SHP77 treated with DMSO at 0.1 percent for 48 hours (cell line): Measurements from ENCODE around the gene SH3PXD2B.
"Not testable (repeated sequence)": the region's sequence is repeated elsewhere in the genome, so short reads cannot be mapped to it uniquely, and the experiment has no call there.

Source experiments
- DNase-seq: peaks from one replicate; lab custom pipeline; 2025; lab: John Stamatoyannopoulos, UW

The SH3PXD2B gene

DNA sequence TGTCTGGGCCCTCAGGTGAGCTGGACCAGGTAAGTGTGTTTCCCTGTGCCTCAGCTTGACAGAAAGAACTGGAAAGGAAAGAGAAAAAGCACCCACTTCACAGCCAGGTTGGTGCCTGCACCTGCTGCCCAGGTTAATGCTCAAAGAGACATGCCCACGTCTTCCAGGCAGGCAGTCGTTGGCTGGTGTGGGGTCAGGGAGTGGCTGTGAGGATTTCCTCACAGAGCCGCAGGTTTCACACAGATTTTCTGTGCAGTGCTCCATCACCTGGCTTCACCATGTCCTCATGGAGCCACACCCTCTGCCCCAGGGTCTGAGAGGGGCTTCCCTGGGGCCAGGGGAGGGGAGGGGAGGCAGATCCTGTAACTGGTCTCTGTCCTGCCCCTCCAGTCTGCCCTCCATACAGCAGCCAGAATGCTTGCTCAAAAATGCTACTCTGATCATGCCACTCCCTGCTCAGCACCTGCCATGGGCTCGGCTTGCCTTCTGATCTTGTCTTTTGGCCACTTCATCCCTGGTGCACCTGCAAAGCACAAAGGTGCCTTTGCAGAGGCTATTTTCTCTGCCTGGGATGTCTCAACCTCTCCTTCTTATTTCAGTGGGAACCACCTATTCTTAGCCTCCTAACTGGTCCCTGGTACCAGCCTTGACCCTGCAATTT, 88.2 kb downstream of the SH3PXD2B start:
- DNase-seq, result no peak

DNA sequence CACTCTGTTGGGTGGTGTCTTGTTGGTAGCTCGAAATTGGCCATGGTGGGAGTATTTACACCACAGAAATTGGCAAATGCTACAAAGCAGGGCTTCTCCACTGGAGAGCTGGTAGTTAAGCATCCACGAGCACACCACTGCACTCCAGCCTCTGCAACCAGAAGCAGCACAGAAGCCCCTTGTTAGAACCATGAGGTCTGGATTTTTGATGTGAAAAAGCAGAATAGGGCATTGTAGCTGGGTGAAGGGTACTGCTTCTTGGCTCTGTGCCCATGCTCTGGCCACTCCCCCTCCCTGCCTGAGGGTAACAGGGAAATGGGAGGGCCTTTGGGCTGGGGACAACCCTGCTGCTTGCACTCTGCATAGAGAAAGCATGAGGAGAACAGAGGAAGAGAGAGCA, 89.6 kb downstream of the SH3PXD2B start:
- no peak for DNase-seq

DNA sequence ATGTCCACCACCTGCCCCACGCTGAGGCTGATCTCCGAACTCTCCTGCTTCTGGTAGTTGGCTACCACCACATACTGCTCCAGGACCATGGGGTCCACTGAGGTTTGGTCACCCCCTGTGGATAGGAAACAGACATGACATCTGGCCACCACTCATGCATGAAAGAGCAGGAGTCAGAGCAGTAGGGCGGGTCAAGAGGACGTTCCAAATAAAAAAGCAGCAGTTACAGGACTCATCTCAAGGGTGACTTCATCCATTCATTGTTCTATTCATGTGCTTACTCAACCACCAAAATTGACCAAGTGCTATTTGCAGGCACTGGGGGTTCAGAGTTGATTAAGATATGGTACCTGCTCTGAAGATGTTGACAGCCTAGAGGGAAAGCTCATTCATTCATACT, 91.6 kb downstream of the SH3PXD2B start:
- no peak for DNase-seq

DNA sequence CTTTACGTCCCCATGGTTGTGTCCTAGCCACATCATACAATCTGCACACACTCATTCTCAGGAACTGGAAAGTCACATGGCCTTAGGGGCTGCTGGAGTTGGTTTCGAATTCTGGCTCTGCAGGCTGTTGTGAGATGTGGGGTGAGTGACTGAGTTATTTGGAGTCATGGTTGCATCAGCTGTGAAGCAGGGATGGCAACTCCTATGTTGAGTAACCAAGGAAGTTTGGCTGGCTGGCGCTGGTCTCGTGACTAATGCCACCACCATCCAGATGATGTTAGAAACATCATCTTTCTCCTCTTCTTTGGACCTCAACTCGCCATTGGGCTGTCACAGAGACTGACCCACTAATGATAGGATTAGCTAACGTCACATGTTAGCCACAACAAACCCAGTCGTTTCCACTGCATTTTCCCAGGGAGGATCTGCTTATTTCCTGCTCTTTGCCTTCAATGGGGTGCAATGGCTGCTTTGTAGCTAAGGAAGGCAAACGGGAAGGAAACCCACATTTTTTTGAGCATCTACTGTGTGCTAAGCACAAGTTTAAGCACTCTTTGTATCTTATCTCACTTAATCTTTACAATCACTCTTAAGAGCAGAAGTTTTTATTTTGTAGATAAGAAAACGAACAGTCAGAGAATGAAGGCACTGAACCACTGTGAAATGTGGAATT, 92.6 kb downstream of the SH3PXD2B start:
- no peak for DNase-seq

DNA sequence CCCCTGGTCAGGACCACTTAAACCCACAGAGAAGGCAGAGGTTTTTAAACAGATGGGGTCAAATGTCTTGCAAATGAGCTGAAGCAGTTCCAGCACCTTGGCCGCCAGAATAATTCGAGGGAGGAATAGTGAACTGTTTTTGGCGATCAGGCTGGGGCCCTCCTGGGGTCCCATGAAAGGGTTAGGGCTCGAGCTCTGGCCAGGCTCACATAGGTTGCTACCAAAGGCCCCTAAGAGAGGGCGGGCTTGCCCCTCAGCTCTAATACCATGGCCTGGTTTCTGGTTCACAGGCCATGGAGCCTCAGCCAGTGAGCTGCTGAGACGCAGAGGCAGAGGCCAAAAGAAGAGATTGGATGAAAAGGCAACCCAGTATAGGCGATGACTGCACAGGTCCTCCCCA, 96.0 kb downstream of the SH3PXD2B start:
- DNase-seq, result no peak

DNA sequence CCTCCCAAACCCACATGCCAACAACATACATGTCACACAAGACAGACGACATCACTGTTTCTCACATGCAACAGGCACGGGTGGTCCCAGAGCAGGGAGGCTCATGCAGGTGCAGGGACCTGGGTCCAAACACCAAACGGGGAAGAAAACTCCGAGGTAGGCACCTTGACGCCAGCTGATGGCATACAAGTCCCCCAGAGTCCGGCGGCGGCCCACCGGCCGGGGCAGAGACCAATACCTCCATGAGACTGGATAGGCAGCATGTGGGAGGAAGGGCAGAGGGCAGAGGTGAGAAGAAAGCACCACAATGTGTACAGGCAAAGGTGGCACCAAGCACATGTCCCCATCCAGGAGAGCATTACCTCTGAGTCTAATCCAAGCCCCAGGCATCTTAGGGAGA, 97.8 kb downstream of the SH3PXD2B start:
- no peak for DNase-seq

DNA sequence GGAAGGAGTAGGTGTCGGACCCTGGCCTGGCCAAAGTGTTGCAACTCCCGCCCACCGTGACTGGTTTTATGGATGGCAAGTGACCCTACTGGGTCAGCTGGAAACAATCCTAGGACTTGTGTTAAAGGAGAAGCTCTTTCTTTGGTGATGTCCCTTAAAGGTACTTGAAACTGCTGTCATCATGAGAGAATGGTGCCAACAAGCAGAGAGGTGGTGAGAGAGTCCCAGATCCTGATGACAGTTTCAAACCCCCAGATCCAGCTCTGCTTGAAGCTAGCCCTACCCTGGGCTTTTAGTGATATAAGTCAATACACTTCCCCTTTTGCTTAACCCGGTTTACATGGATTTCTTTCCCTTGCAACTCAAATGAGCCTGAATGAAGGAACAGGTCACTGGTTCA, 98.3 kb downstream of the SH3PXD2B start:
- DNase-seq, result no peak

DNA sequence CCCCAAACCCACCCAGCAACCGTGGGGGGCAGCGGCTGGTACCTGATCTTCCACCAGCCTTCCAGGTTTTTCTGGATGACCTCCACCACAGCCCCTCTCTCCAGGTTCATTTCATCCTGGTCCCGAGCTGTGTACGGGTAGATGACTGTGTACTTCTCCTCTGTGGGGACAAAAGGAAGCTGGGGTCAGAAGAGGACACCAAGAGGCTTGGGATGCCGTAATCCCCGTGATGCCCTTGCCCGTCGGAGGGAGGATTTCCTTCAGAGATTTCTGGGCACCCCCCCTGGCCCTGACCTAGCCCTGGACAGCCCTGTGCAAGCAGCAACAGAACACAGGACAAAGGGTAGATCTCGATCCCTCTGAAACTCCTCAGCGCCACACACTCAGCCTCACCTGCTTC, 100.5 kb downstream of the SH3PXD2B start:
- DNase-seq, result no peak

DNA sequence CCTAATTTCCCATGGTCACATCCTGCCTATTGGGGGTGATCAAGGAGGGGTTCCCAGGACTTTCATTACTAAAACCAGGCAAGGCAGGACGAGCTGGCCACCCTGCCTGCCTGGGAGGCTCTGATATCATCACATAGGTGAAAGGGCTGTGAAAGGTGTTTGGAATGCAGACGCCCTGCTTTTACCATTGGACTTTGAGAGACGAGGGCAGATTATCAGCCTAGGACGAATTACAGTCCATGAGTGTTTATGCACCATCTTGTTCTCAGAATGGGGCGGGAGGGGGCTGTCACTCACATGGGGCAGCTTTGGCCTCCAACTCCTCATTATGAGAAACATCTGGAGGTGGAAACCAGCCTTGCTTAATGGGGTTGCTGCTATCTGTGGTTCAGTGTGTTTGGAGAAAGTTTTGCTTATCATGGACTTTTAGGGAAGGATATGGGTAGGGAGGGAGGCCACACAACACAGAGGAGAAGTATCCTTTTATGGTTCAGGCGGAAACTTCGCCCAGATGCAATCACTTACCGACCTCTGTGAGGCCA, 101.0 kb downstream of the SH3PXD2B start:
- DNase-seq, result no peak

DNA sequence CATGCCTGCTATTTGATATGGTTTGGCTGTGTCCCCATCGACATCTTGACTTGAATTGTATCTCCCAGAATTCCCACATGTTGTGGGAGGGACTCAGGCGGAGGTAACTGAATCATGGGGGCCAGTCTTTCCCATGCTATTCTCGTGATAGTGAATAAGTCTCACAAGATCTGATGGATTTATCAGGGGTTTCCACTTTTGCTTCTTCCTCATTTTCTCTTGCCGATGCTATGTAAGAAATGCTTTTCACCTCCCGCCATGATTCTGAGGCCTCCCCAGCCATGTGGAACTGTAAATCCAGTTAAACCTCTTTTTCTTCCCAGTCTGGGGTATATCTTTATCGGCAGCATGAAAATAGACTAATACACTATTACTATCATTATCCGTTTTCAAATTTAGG, 101.8 kb downstream of the SH3PXD2B start:
- not testable (repeated sequence) for DNase-seq

DNA sequence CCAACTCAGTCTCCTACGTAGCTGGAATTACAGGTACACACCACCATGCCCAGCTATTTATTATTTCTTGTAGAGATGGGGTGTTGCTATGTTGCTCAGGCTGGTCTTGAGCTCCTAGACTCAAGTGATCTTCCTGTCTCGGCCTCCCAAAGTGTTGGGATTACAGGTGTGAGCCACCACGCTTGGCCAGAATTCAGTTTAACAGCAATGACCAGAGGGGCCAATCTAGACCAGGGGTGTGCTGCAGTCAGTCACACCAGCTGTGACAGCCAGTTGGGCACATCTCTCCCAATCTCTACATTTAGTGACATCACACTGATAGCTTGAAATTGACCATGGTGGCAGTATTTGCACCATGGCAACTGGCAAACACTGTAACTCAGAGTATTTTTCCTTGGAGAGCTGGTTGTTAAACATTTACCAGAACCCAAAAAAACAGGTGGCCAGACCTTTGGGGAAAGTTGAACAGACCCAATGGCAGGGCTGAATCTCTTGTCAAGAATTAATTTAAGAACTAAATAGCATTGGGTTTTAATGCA, 103.0 kb downstream of the SH3PXD2B start:
- no peak for DNase-seq

DNA sequence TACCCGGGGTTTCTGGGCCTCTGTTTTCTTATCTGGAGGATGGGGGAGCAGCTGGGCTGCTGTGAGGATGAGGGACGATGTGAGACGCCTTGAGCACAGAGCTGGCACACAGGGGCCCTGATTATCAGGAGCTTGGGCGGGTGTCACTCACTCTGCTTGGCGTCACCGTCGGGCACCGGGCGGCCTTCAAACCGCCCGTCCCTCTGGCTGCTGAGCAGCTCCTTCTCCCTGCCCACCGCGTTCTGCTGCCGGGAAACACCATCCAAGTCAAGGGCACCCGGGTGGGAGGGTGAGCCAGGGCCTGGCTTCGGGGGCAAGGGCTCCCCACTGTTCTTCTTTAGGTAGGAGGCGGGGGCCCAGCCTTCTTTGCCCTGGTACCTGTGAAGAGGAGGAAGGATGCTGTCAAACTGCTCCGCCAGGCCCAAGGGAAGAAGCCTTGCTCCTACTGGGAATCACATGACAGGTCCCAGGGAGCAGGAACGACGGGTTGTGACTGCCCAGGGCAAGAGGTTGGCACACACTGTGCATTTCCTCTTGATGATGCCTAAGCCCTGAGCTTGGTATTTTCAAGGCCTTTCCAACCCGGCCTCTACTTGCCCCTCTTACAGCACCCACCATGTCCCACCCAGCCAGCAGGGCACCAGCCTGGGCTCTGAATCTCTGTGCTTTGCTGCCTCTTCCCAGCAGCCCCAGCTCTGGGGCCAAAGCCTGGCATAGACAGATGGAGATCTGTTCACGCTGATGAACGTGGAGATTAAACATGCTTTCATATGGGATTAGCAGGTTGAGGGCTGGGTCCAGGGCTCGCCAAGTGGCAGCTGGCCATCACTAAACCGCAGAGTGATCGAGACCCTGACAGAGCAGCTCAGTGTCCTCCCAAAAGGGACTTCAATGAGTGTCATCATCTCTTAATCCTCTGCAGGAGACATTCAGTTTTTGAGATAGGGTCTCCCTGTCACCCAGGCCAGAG, 103.8 kb downstream of the SH3PXD2B start:
- no peak for DNase-seq

DNA sequence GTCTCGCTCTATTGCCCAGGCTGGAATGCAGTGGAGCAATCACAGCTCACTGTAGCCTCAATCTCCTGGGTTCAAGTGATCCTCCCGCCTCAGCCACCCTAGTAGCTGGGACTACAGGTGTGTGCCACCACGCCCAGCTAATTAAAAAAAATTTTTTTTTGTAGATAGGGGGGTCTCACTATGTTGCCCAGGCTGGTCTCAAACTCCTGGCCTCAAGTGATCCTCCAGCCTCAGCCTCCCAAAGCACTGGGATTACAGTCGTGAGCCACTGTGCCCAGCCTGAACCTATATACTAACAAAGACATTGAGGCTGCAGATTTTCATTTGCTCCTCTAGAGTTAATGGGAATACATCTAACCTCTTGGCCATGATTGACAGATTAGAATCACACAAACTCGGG, 105.6 kb downstream of the SH3PXD2B start:
- not testable (repeated sequence) for DNase-seq

DNA sequence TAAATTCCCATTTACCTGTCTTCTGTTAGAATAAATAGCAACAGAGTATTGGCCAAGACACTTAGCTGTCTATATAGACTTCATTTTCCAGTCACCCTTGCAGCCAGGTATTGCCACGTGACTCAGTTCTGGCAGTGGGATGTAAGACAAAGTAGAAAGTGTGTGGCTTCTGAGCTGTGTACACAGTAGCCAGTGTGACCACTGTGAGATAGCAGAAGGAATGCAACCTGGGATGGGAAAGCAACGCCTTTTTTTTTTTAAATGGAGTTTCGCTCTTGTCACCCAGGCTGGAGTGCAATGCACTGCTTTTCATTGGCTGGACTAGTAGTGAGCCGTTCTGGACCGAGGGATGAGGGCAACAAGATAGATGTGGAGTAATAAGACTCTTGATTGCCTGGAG, 106.2 kb downstream of the SH3PXD2B start:
- no peak for DNase-seq

DNA sequence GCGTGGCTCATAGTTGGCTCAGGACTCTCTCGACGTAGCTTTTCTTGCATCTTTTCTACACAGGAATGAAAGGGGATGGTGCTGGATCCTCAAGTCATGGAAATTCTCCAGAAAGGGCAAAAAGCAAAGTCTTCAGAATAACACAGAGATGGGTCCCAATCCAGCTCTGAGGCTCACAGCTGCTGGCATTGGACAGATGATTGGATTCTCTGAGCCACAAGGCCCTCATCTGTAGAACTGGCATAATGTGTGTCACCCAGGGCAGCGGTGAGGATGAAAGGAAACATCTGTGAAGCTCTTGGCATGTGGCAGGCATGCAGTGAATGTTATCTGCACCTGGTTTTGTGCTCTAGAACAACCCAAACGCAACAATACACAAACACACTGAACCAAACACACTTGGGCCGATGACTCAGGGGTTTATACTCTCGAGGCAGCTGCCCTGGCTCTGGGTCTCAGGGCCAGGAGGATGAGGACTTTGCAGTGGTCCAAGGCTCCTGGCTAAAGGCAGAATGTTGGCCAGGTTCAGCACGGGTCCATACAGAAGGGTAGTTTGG, 106.8 kb downstream of the SH3PXD2B start:
- DNase-seq, result no peak

DNA sequence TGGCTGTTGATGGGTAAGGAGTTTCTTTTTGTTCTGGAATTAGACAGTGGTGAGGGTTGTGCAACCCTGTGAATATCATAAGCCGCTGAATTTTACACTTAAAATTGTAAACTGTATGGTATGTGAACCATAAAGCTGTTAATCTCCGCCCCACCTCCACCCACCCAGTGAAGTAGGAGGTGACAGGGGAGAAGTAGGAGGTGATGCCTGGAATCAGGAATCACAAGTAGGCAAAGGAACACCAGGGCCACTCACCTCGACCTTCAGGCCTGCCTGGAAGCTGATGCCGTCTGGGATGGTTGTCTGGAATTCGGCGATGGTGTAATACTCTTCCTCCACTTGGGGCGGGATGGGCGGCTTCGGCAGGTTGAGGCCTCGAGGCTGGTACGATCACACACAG, 108.4 kb downstream of the SH3PXD2B start:
- no peak for DNase-seq

DNA sequence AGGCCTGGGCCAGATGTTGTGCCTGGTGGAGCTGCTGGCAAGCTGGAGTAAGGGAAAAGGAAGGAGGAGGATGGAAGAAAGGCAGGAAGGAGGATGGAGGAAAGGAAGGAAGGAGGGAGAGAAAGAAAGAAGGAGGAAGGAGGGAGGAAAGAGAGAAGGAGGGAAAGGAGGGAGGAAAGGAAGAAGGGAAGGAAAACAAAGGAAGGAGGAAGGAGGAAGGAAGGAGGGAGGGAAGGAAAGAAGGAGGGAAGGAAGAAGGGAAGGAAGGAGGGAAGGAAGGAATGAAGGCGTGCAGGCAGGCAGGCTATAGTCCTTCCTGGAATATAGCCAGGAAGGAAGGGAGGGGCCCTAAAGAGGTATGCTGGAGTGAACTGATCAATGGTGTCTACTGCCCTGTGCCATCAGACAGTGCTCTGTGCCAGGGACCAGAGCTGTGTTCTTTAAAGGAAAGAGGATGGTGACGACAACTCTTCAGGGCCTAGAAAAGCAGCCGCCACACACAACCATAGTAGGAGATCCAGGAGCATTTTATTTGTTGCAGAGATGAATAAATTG, 109.4 kb downstream of the SH3PXD2B start:
- no peak for DNase-seq

DNA sequence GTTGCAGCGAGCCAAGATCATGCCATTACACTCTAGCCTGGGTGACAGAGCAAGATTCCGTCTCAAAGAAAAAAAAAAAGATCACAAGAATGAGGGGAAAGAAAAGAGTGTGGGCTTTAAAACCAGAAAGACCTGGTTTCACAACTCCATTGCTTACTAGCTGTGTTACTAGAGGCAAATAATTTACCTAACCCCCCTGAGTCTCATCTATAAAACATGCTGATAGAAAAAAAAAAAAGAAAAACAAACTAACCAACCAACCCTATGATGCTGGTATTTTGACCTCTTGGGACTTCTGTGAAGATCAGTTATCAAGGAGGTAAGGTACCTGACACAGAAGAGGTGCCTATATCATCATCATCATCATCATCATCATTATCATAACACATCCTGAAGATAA, 110.6 kb downstream of the SH3PXD2B start:
- no peak for DNase-seq

DNA sequence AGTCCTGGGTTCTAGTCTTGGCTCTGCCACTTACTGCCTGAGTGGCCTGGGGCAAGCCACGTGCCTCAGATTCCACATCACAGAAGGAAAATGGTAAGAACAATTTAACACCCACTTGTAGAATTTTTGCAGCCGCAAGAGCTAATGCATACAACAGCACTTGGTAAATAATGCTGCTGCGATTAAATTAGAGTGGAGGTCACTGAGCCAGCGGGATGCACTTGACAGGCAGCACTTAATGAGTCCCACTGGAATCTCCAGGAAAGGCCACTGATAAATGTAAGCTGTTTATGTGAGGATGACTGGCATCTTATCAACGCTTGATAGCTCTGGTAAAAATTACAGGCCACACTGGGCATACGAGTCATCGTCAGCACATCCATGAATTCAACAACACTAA, 111.4 kb downstream of the SH3PXD2B start:
- no peak for DNase-seq

DNA sequence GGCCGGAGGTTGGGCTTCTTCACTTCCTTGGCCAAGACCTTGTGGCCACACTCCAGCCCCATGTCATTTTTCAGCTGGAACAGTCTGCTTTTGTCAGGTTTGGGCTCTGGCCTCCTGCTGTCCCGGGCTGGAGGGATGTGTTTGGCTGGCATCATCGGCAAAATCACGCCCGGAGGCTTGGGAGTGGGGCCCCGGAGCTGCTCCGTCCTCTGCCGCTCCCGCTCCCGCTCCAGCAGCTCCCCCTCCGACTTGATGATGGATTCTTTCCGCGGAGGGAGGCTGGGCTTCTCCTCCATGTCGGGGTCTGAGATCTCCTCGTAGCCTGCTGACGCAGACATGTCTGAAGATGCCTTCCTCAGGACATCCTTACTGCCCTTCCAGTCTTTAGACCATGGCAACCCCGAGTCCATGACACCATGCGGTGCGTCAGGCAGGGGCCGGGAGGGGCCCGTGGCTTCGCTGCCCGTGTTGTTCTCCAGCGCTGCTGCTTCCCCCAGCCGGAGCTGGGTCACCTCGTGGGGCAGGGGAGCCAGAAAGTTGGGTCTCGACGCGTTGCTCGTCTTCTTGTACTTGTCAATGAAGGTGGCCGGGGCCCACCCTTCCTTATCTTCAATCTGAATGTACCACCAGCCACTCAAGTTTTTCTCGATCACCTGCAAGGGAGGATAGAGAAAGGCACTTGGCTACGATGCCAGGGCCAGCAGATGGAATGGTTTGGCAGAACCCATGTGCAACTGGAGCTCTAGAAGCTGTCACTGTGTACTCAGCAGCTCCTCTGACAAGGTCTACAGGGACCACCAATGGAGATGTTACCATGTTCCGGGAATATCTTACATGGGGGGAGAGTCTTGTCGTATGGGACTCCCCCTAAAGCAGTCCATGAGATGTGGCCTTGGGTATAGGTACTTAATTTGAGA, 114.8 kb downstream of the SH3PXD2B start:
- no peak for DNase-seq
